DLD1 (cell line): Measurements from ENCODE around the gene TUT7.

Experiments used
- in situ Hi-C: cut with HindIII; loops from 2 replicates; pipeline ENCODE4 v1.10.0; 2017; ENCODE audit warnings: low sequenced_read_pairs

The TUT7 gene

DNA sequence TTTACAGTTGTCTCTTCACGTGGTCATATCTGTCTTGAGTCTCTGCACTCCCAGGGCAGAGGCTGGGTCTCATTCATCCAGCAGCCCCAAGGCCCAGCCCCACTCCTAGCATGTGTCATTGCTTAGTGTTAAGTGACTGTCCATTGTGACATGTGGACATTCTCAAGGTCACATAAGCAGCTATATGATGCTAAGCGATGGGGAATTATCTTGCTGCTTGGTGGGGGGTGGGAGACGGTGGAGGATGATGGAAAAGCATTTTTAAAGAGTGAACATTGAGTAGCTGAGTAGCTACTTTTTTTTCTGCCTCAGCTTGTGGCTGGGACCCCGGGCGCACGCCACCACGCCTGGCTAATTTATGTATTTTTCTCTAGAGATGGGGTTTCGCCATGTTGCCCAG, 94.7 kb downstream of the TUT7 start, which contains the start of gene C9orf153:
Gene C9orf153, minus strand, starts transcription at position 101 of the 400 bp plus-strand sequence. CDS start 30,054 bp downstream, outside the sequence.
- in situ Hi-C loops = no loop called here

DNA sequence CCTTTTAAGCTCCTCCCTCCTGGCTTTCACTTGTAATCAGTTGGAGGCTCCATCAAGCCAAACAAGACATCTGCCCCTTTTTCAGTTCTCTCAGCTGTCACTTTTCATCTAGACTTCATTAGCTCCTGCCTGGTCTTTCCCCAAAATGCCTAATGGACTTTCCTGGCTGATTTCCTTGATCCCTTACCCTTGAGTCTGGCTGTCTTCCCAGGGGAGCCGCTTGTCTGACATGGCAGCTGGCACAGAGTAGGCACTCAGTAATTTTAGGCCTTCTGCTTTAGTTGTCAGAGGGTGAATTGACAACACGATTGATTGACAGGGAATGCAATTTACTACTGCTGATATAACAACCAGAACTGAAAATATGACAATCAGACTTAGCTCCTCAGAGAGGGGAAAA, 96.8 kb downstream of the TUT7 start:
- in situ Hi-C loops = no loop called here

DNA sequence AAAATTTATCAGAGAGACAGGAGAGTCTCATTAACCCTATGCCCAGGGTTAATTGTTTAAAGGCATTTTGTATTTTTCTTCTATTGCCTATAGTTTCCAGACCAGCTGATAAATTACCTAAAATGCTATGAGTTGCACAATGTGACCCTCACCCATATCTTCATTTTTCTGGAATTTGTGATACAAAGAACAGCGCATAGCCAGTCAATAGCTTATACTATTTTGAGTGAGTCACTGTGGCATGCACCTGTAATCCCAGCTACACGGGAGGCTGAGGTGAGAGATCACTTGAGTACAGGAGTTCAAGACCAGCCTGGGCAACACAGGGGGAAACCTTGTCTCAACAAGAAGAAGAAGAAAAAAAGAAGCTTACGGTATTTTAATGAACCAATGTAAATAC, 97.6 kb downstream of the TUT7 start:
- in situ Hi-C loops = no loop called here

DNA sequence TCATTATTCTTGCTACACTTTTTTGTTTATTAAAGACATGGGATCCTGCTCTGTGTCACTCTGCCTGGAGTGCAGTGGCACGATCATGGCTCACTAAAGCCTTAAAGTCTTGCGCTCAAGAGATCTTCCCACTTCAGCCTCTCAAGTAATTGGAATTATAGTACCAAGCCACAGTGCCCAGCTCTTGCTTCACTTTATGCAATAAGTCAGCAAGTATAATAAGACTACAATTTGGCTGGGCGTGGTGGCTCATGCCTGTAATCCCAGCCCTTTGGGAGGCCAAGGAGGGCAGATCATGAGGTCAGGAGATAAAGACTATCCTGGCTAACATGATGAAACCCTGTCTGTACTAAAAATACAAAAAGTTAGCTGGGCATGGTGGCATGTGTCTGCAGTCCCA, 100.6 kb downstream of the TUT7 start:
- in situ Hi-C loops = no loop called here

DNA sequence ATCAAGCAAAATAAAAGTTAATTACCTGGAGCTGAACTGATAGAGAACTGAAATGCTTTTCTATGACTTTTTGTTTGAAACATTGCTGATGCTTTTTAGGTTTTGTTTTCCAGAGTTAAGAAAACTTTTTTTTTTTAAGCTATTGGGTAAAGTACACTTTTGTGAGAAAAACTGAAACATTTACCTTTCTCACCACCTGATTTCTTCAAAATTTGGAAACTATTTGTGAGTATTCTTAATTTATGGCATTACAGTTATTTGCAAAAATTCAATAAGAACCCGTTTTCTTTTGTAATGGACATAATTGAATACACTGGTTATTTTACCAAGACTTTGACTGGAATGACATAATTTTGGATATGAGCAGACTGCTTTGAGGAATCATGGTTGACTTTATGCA, 101.3 kb downstream of the TUT7 start:
- in situ Hi-C loops = no loop called here

DNA sequence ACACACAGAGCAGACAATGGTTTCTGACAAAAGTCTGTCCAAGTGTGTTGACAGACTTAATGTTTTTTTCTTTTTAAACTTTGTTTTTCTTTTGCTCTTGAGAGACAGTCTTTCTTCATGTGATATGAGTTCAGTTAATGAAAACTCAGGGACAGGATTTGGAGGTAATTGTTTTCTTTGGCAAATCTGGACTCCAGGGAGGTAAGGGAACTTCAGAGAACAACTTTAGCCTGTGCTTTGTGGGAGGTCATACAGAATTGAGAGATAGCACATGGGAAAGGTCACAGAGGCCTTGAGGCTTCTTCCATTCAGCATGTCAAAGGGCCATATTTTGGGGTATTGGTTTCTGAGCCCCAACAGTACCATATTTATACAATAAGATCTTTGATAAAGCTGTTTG, 104.1 kb downstream of the TUT7 start:
- in situ Hi-C loops = no loop called here

DNA sequence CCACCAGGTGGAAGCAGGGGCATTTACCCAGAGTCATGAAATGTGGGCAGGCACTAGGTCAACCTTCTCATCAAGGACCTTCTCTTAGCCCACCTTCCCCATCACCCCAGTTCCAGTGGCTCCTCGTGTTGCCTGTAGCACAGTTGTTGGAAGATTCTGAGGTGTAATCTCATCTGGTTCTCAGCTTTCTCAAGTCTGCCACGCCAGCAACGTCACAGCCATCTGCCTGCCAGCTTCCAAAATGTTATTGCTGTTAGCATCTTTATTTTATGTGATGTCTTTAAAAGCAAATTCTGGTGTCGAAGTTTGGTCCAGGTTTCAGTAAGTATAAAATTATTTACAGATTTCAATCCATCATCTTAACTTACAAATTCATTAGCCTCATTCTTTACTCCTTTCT, 105.5 kb downstream of the TUT7 start:
- in situ Hi-C loops = no loop called here

DNA sequence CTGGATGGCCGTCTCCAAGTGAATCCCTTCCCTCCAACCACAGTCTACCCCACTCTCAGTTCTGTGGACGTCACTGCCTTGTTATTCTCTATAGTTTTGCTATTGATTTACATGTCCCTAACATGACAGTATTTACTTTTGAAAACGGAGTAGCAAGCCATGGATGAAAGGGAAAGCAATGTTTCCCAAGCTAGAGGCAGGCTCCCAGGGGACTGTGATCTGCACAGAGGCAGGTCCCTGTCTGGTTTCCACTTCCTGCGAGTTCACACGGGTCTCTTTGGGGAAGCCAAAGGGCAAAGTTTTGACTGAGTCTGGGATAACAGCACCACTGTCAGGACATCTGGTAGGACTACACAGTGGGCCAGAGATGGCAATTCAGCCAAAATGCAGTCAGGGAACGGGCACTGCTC, 107.5 kb downstream of the TUT7 start:
- in situ Hi-C loops = no loop called here

DNA sequence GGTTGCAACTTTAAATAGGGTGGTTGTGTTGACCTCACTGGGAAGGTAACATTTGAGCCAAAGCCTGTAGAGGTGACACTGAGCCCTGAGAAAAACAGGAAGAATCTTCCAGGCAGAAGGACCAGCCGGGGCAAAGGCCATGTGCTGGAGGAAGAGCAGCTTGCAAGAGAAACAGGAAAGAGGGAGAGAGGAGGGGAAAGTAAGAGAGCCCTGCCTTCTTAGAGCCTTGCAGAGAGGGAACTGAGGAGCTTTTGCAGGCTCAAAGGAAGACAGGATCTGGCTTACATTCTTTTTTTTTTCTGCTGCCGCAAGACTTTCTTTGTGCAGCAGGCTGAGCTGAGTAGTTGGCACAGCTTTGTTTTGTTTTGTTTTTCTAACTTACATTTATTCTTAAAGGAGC, 112.1 kb downstream of the TUT7 start:
- in situ Hi-C loops = no loop called here

DNA sequence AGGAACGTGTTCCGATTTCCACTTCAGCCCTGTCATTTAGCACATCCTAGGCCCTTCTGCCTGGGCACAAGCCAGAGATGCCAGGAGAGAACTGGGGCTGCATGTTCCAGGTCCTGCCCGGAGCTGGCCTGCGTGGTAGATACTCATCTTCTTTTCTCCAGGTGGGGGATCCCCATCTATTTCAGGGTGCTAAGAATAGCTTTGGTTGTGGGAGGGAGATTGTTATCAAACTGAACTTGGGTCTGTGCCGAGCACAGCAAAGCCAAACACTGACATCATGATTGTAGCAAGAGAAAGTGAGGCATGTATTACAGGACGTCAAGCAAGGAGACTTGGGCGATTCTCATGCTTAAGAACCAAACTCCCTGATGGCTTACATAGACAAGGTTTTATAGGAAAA, 113.0 kb downstream of the TUT7 start:
- in situ Hi-C loops = no loop called here

DNA sequence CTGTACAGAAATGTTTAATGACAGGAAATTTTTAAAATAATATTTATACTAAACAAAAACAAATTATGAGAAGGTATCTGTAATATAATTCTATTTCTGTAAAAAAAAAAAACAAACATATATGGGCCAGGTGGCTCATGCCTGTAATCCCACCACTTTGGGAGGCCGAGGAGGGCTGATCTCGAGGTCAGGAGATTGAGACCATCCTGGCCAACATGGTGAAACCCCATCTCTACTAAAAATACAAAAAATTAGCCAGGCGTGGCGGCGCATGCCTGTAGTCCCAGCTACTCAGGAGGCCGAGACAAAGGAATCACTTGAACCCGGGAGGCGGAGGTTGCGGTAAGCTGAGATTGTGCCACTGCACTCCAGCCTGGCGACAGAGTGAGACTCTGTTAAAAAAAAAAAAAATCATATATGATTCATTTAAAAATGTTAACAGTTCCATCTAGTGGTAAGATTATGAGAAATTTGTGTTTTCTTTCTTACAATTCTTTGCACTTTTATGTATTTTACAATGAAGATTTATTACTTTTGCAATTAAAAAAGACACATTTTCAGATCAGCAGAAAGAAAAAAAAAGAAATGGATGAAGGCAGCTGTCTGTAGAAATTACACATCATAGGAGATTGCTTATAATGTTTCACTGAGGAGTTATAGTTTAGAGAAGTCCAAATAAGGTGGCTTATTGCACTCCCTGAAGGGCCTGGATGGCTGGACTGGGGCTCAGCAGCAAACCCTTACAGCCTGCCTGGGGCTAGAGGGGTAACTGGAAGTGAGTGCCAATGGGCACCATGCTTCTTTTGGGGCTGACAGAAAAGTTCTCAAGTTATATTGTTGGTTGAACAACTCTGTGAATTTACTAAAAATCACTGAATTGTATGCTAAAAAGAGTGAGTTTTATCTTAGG, 115.1 kb downstream of the TUT7 start:
- in situ Hi-C loops = no loop called here
